Measurements from ENCODE around the gene NEDD9.

NEDD9 gene

GRCh38 chr6:11183761-11184362 lies 48.6 kb downstream of the NEDD9 start:
- no peak overlapping the region for H3K4me3 ChIP-seq (ENCODE audit: low read depth, low read length)
- no peak for DNase-seq (ENCODE audit: low read depth, low spot score)
- TF ChIP-seq CTCF (IDR thresholded peaks at IDR 0.05; ENCODE audit: low read depth, low read length) = no peak
- in situ Hi-C loops (cut with HindIII; ENCODE audit: low sequenced_read_pairs) = no loop called here

- in situ Hi-C loops (cut with HindIII; ENCODE audit: low sequenced_read_pairs) = no loop called here
- no peak overlapping the region for H3K4me3 ChIP-seq (ENCODE audit: low read depth, low read length)
- DNase-seq (ENCODE audit: low read depth, low spot score) = no peak
- TF ChIP-seq CTCF (IDR thresholded peaks at IDR 0.05; ENCODE audit: low read depth, low read length) = no peak
These were observed 50.9 kb downstream of the NEDD9 start for GRCh38 chr6:11181478-11182136.

DNA sequence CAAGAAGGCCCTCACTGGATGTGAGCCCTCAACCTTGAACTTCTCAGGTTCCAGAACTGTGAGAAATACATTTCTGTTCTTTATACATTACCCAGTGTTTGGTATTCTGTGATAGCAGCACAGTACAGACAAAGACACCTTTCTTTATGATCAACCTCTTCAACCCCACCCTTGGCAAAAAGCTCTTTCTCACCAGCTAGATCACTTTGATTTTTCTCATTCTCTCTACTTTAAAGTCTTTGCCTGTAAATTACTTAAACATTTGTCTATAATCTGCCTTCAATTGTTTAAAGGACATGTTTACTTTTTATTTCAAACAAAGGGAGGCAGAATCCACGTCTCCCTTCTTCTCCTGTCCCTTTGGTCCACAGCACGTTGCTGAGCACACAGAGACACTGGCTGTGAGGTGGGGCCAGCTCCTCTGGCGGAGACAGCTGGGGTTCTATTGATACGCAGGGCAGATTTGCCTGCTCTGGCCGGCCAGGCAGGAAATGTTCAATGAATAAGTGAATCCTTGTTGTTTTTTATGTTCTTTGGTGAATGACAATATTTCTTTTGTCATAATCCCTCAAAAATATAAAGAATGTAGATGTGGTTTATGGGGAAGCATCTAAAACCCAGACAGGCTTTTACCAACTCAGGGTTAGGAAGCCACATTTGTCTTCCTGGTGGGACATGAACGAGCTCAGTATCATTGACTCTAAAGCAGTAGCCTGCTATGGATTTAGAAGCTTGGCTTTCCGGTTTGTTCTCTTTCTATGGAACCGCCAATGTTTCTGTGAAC lies 52.9 kb downstream of the NEDD9 start:
- in situ Hi-C loops (cut with HindIII; ENCODE audit: low sequenced_read_pairs) = no loop called here

DNA sequence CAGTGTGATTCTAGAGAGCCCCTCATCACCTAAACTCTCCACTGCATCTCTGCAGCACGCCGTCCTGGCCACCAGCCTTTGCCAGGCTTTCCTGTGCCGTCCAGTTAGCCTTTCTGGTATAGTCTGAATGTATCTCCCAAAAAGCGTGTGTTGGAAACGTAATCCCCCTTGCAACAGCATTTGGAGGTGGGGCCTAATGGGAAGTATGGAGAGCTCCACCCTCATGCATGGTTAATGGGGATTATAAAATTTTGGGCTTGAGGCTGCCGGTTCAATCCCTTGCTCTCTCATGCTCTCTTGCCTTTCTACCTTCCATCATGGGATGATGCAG lies 53.4 kb downstream of the NEDD9 start:
- no peak for DNase-seq (ENCODE audit: low read depth, low spot score)
- in situ Hi-C loops (cut with HindIII; ENCODE audit: low sequenced_read_pairs) = no loop called here
- TF ChIP-seq CTCF (IDR thresholded peaks at IDR 0.05; ENCODE audit: low read depth, low read length) = no peak
- H3K4me3 ChIP-seq (ENCODE audit: low read depth, low read length) = no peak overlapping the region

More for the DNA sequence above, 52.9 kb downstream of the NEDD9 start:
- H3K4me3 ChIP-seq (ENCODE audit: low read depth, low read length) = no peak overlapping the region
- peak; percentile 22 for DNase-seq (ENCODE audit: low read depth, low spot score)
- TF ChIP-seq CTCF (IDR thresholded peaks at IDR 0.05; ENCODE audit: low read depth, low read length) = no peak

- TF ChIP-seq CTCF (IDR thresholded peaks at IDR 0.05; ENCODE audit: low read depth, low read length) = no peak
- in situ Hi-C loops (cut with HindIII; ENCODE audit: low sequenced_read_pairs) = no loop called here
- DNase-seq (ENCODE audit: low read depth, low spot score) = no peak
- H3K4me3 ChIP-seq (ENCODE audit: low read depth, low read length) = no peak overlapping the region
These were observed 55.2 kb downstream of the NEDD9 start for GRCh38 chr6:11177271-11177670.

- TF ChIP-seq CTCF (IDR thresholded peaks at IDR 0.05; ENCODE audit: low read depth, low read length) = no peak
- DNase-seq (ENCODE audit: low read depth, low spot score) = no peak
- H3K4me3 ChIP-seq (ENCODE audit: low read depth, low read length) = no peak overlapping the region
- in situ Hi-C loops (cut with HindIII; ENCODE audit: low sequenced_read_pairs) = no loop called here
These were observed 58.2 kb downstream of the NEDD9 start for GRCh38 chr6:11174242-11174611.

Data from astrocyte of the spinal cord (primary cell).